H1 (cell line): Measurements from ENCODE around the gene EML4. TPM values are rescaled to one million over a fixed set of nuclear protein-coding genes. Genes with fewer than 3 reads are reported as not detected.

Experiments
- CTCF ChIA-PET: fragments of 300-600 bp; sonication (Branson Sonifier 250); formaldehyde crosslinking; loops from one replicate; lab custom pipeline; 2021; ENCODE audit not compliant: partially characterized antibody; lab: Charles Lee
- POLR2A ChIA-PET: fragments of 300-600 bp; sonication (Branson Sonifier 250); formaldehyde crosslinking; loops from one replicate; lab custom pipeline; 2021; ENCODE audit warnings: inconsistent platforms; ENCODE audit not compliant: partially characterized antibody; lab: Charles Lee
- DNase-seq, 2 experiments: peaks; one replicate each; pipeline versions ENCODE4 v3.0.0 to v3.0.0-alpha.2; 2010 to 2022; ENCODE audit warnings: low spot score in 2 of 2, low read depth in 1 of 2, mixed read lengths in 1 of 2
- FAIRE-seq: peaks from 2 replicates; lab custom pipeline; 2011; peaks lifted over from hg19 to GRCh38; lab: Jason Lieb, UNC
- H2AFZ ChIP-seq: 2 replicates; pipeline ENCODE4 v1.8.1; 2012; ENCODE audit warnings: low read length, inconsistent platforms
- H2AK5ac ChIP-seq: 2 replicates; pipeline ENCODE4 v1.6.1; 2013; ENCODE audit warnings: low read depth, low read length
- H2BK120ac ChIP-seq: replicated peaks from 2 replicates; pipeline ENCODE3; 2013; ENCODE audit warnings: low read depth, low read length, inconsistent platforms
- H2BK12ac ChIP-seq: 2 replicates; pipeline ENCODE4 v1.6.1; 2013; ENCODE audit warnings: low read depth, low read length
- H2BK15ac ChIP-seq: 2 replicates; pipeline ENCODE4 v1.6.1; 2013; ENCODE audit warnings: low read length
- H2BK20ac ChIP-seq: 2 replicates; pipeline ENCODE4 v1.6.1; 2013; ENCODE audit warnings: low read length
- H2BK5ac ChIP-seq: 2 replicates; pipeline ENCODE4 v1.6.1; 2013; ENCODE audit warnings: low read depth, low read length
- H3K14ac ChIP-seq: 2 replicates; pipeline ENCODE4 v1.6.1; 2013; ENCODE audit warnings: inconsistent platforms; ENCODE audit not compliant: insufficient read length
- H3K18ac ChIP-seq: 2 replicates; pipeline ENCODE4 v1.6.1; 2013; ENCODE audit warnings: low read length; ENCODE audit errors: extremely low read depth
- H3K23ac ChIP-seq: 2 replicates; pipeline ENCODE4 v1.6.1; 2013; ENCODE audit warnings: inconsistent platforms; ENCODE audit not compliant: insufficient read length
- H3K23me2 ChIP-seq: 2 replicates; pipeline ENCODE4 v1.6.1; 2013; ENCODE audit warnings: low read depth, low read length
- H3K27ac ChIP-seq: 2 replicates; pipeline ENCODE4 v1.6.1; 2011; ENCODE audit warnings: low read depth, low read length, inconsistent platforms
- H3K27me3 ChIP-seq, 4 experiments: replicated peaks in 1 of 4; 1 replicate in 1 of 4; 2 replicates in 3 of 4; pipeline versions ENCODE4 v1.6.1 to v1.8.1; 2011 to 2013; ENCODE audit warnings: low read length in 3 of 4, mild to moderate bottlenecking in 3 of 4, inconsistent platforms in 2 of 4, mixed read lengths in 2 of 4, moderate library complexity in 1 of 4; ENCODE audit not compliant: control insufficient read depth in 3 of 4, insufficient read depth in 3 of 4; ENCODE audit errors: extremely low read depth in 1 of 4
- H3K36me3 ChIP-seq, 4 experiments: 2 replicates each; pipeline versions ENCODE4 v1.6.1 to v1.8.1; 2011 to 2013; ENCODE audit warnings: mild to moderate bottlenecking in 4 of 4, low read length in 3 of 4, moderate library complexity in 2 of 4, control low read depth in 1 of 4, inconsistent platforms in 1 of 4; ENCODE audit not compliant: insufficient read depth in 4 of 4, control insufficient read depth in 2 of 4
- H3K4ac ChIP-seq: replicated peaks from 2 replicates; pipeline ENCODE3; 2013; ENCODE audit warnings: low read length, low read depth, mixed read lengths, inconsistent platforms; ENCODE audit not compliant: insufficient read length
- H3K4me1 ChIP-seq, 4 experiments: replicated peaks in 1 of 4; 1 replicate in 1 of 4; 2 replicates in 3 of 4; pipeline versions ENCODE4 v1.6.1 to v1.8.1; 2011 to 2013; ENCODE audit warnings: low read length in 3 of 4, inconsistent platforms in 2 of 4, mixed read lengths in 1 of 4; ENCODE audit not compliant: insufficient read depth in 4 of 4, control insufficient read depth in 3 of 4
- H3K4me2 ChIP-seq, 2 experiments: 2 replicates each; pipeline versions ENCODE4 v1.6.1 to v1.8.1; 2011 to 2013; ENCODE audit warnings: low read depth in 2 of 2, low read length in 2 of 2, control low read depth in 1 of 2, inconsistent platforms in 1 of 2, mild to moderate bottlenecking in 1 of 2; ENCODE audit not compliant: insufficient read depth in 1 of 2
- H3K4me3 ChIP-seq, 4 experiments: fragments of 200-600, 300-600 bp in 1 of 4; sonication (generic), shearing (Covaris generic), sonication (Bioruptor Twin) in 1 of 4; 2 replicates each; pipeline versions ENCODE4 v1.5.1 to v1.8.1; 2011 to 2016; ENCODE audit warnings: low read length in 4 of 4, low read depth in 3 of 4, control low read depth in 2 of 4, inconsistent platforms in 2 of 4, mild to moderate bottlenecking in 2 of 4, mixed read lengths in 1 of 4, moderate library complexity in 1 of 4; ENCODE audit not compliant: insufficient read depth in 2 of 4; ENCODE audit errors: extremely low read depth in 1 of 4
- H3K56ac ChIP-seq: replicated peaks from 2 replicates; pipeline ENCODE3; 2013; ENCODE audit warnings: low read depth, mild to moderate bottlenecking, mixed read lengths, low read length, inconsistent platforms; ENCODE audit not compliant: insufficient read length
- H3K79me1 ChIP-seq: 2 replicates; pipeline ENCODE4 v1.6.1; 2013; ENCODE audit warnings: low read depth, low read length, control low read depth
- H3K79me2 ChIP-seq, 2 experiments: 2 replicates each; pipeline versions ENCODE4 v1.6.1 to v1.8.1; 2012 to 2013; ENCODE audit warnings: low read length in 2 of 2, mild to moderate bottlenecking in 2 of 2, inconsistent platforms in 1 of 2; ENCODE audit not compliant: insufficient read depth in 2 of 2, control insufficient read depth in 1 of 2
- H3K9ac ChIP-seq, 4 experiments: replicated peaks in 1 of 4; 1 replicate in 1 of 4; 2 replicates in 3 of 4; pipeline versions ENCODE4 v1.6.1 to v1.8.1; 2011 to 2013; ENCODE audit warnings: low read depth in 3 of 4, low read length in 3 of 4, control low read depth in 2 of 4, mild to moderate bottlenecking in 2 of 4, moderate library complexity in 2 of 4, inconsistent platforms in 1 of 4; ENCODE audit errors: extremely low read depth in 1 of 4
- H3K9me3 ChIP-seq, 2 experiments: 2 replicates each; pipeline versions ENCODE4 v1.6.1 to v1.8.1; 2012 to 2013; ENCODE audit warnings: mild to moderate bottlenecking in 2 of 2, moderate library complexity in 2 of 2, control low read depth in 1 of 2, inconsistent platforms in 1 of 2, low read depth in 1 of 2, low read length in 1 of 2, mixed read lengths in 1 of 2; ENCODE audit not compliant: insufficient read depth in 2 of 2
- H4K20me1 ChIP-seq, 2 experiments: replicated peaks in 1 of 2; 2 replicates each; pipeline versions ENCODE3 to v1.8.1; 2011 to 2013; ENCODE audit warnings: inconsistent platforms in 2 of 2, low read length in 2 of 2, mild to moderate bottlenecking in 1 of 2; ENCODE audit not compliant: insufficient read depth in 2 of 2, control insufficient read depth in 1 of 2
- H4K5ac ChIP-seq: 2 replicates; pipeline ENCODE4 v1.6.1; 2013; ENCODE audit warnings: low read length, low read depth, mixed read lengths, inconsistent platforms; ENCODE audit not compliant: insufficient read length
- H4K8ac ChIP-seq: 2 replicates; pipeline ENCODE4 v1.8.0; 2013; ENCODE audit warnings: mild to moderate bottlenecking, moderate library complexity, low read length, inconsistent platforms; ENCODE audit not compliant: insufficient read depth; ENCODE audit errors: extremely low read depth
- H4K91ac ChIP-seq: replicated peaks from 2 replicates; pipeline ENCODE3; 2013; ENCODE audit warnings: low read length, mixed read lengths, inconsistent platforms; ENCODE audit not compliant: insufficient read length
- ASH2L ChIP-seq: fragments of 200-600, 300-600 bp; sonication (generic); IDR thresholded peaks from one replicate; pipeline ENCODE4 v1.7.1; 2017; ENCODE audit warnings: low read length
- KDM1A ChIP-seq: fragments of 200-600, 300-600 bp; sonication (generic); IDR thresholded peaks from 2 replicates; pipeline ENCODE4 v1.7.1; 2016; ENCODE audit warnings: mild to moderate bottlenecking, low read length, borderline replicate concordance
- WGBS, 2 experiments: shearing (Covaris generic) in 1 of 2; methylation state at CpG; one replicate each; pipeline versions ENCODE4 v1.1.6 to v1.1.7; 2013 to 2015; ENCODE audit warnings: low lambda C conversion rate in 2 of 2, mixed read lengths in 2 of 2, inconsistent platforms in 1 of 2, low coverage in 1 of 2, missing lambda C conversion rate in 1 of 2; ENCODE audit not compliant: insufficient replicate concordance in 2 of 2, insufficient coverage in 1 of 2, insufficient read length in 1 of 2; ENCODE audit errors: extremely low coverage in 1 of 2, missing lambda C conversion rate in 1 of 2; 5-methylcytosine and 5-hydroxymethylcytosine counted together
- polyA plus RNA-seq, 7 experiments: library from polyadenylated mRNA; depleted of rRNA in 3 of 7; stranded (reverse) in 5 of 7; unstranded in 2 of 7; fragments of >200 nt in 5 of 7; fragments of 200-250 nt in 2 of 7; gene quantifications; 1 replicate in 5 of 7; 2 replicates in 1 of 7; 4 replicates in 1 of 7; pipeline versions ENCODE4 v1.2.1 to v1.2.3, GENCODE V29; 2011 to 2013; ENCODE audit warnings: missing spikeins in 2 of 7, mixed read lengths in 2 of 7
- total RNA-seq: library from RNA; stranded (reverse); fragmentation: NEBNext Ultra II Directional; extraction: Animal tissue kit (Norgen Biotek cat#: 25700); gene quantifications from 2 replicates; pipeline ENCODE4 v1.2.1, GENCODE V29; 2021

Gene EML4
- total and polyA plus RNA-seq, 2 of the 8 experiments (the other 6 are each of a cell fraction or from before 2014, with no cell fraction given): 50.1 to 104 TPM

- Histone ChIP-seq H3K79me2 (peaks cover 0 to 78% of the 10 kb centered on the region in 2 experiments; a peak in 2 of 4 replicates), H3K4me2 (no peak overlapping the region), H2AFZ (no peak overlapping the region), H3K79me1 (peaks cover 3% of the 10 kb centered on the region; the same call in 1 of the 2 replicates), H3K9ac (no peak overlapping the region), H3K14ac (no peak overlapping the region), H4K8ac (no peak overlapping the region), H3K56ac (no peak overlapping the region), H3K23ac (no peak overlapping the region), H2BK120ac (no peak overlapping the region), H3K4ac (no peak overlapping the region), H3K27ac (no peak overlapping the region), H4K91ac (no peak overlapping the region), H4K5ac (no peak overlapping the region), H3K36me3 (no peaks in the 10 kb centered on the region), H3K4me3 (no peak overlapping the region), H2BK12ac (no peak overlapping the region), H3K27me3 (no peaks in the 10 kb centered on the region), H2BK20ac (no peak overlapping the region), H3K4me1 (no peaks in the 10 kb centered on the region), H3K23me2 (no peaks in the 10 kb centered on the region), H2AK5ac (no peak overlapping the region), H2BK5ac (no peak overlapping the region), H3K9me3 (no peaks in the 10 kb centered on the region), H3K18ac (no peak overlapping the region), H4K20me1 (peaks cover 0 to 2% of the 10 kb centered on the region in 2 experiments), H2BK15ac (no peak overlapping the region)
- DNase-seq: no peak
- TF ChIP-seq KDM1A: no peak
- no peak for TF ChIP-seq ASH2L
- 89% methylated on average over 1 of the region's 1 CpG; no CpG with 5 or more reads in 1 of the 2 experiments for WGBS, 2 experiments
- CTCF ChIA-PET: interaction anchor here (0.6 to 8.0 kb wide), 17 partner anchors 8 to 544 kb away, joined by 3 to 96 read pairs (median 5); no protein-coding TSS in a partner anchor
- FAIRE-seq: no peak
- POLR2A ChIA-PET: no interaction called here
Measured at GRCh38 chr2:42239811-42240210, 70.7 kb downstream of the EML4 start.
